IgD-negative memory B cell (primary cell): ENCODE measurements around the gene ATXN3L. TPM values are rescaled to one million over a fixed set of nuclear protein-coding genes. Genes with fewer than 3 reads are reported as not detected.

Experiments used
- H3K27ac Mint-ChIP-seq, 3 donors: one replicate each; pipeline ENCODE4 v1.8.0; 2020 to 2022; ENCODE audit warnings: mild to moderate bottlenecking in 3 of 3, mixed read lengths in 3 of 3, moderate library complexity in 1 of 3
- H3K27me3 Mint-ChIP-seq: one replicate; pipeline ENCODE4 v1.8.0; 2021; ENCODE audit warnings: mixed read lengths
- H3K36me3 Mint-ChIP-seq: one replicate; pipeline ENCODE4 v1.8.0; 2020; ENCODE audit warnings: mild to moderate bottlenecking, mixed read lengths
- H3K4me1 Mint-ChIP-seq, 3 donors: one replicate each; pipeline ENCODE4 v1.8.0; 2020 to 2022; ENCODE audit warnings: mixed read lengths in 3 of 3, mild to moderate bottlenecking in 1 of 3
- H3K4me3 Mint-ChIP-seq, 4 donors: one replicate each; pipeline ENCODE4 v1.8.0; 2020 to 2022; ENCODE audit warnings: mild to moderate bottlenecking in 4 of 4, mixed read lengths in 4 of 4, moderate library complexity in 3 of 4
- H3K9me3 Mint-ChIP-seq, 3 donors: one replicate each; pipeline ENCODE4 v1.8.0; 2020 to 2021; ENCODE audit warnings: mixed read lengths in 3 of 3, mild to moderate bottlenecking in 1 of 3
- polyA plus RNA-seq: library from polyadenylated mRNA; unstranded; fragments of 300-500 nt; fragmentation: Illumina TruSeq; gene quantifications from one replicate; pipeline ENCODE4 v1.2.3, GENCODE V29; 2021

The ATXN3L gene
- not detected for polyA plus RNA-seq

DNA sequence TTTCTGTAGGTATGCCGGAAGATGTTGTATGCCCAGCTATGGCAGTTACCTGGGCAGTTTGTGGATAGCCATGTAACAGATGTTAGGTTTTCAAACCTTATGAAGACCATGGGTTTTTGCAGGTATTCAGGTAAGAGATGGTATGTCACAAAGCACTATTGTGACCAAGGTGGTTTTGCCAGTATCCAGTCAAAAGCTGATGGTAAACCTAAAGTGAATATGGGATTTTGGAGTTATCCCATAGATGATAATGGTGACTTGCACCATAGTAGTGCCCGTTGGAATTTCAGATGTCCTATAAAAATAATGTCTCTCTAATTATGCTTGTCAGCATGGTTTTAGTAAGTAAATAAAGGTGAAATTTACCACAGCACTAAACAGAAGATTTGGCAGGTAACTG lies at the start of gene ATXN3L:
Gene ATXN3L, minus strand, starts transcription at position 101 of the 400 bp plus-strand sequence. CDS start 119 bp downstream, outside the sequence.
- H3K9me3 Mint-ChIP-seq, result peaks cover 0 to 6% (median 5%) of the 10 kb centered on the region in 3 donors
- no peaks in the 10 kb centered on the region for H3K36me3 Mint-ChIP-seq
- H3K4me3 Mint-ChIP-seq, result no peak within 1 kb of the TSS
- no peaks in the 10 kb centered on the region for H3K4me1 Mint-ChIP-seq
- H3K27me3 Mint-ChIP-seq, result peaks cover 4% of the 10 kb centered on the region
- no peak within 1 kb of the TSS for H3K27ac Mint-ChIP-seq

DNA sequence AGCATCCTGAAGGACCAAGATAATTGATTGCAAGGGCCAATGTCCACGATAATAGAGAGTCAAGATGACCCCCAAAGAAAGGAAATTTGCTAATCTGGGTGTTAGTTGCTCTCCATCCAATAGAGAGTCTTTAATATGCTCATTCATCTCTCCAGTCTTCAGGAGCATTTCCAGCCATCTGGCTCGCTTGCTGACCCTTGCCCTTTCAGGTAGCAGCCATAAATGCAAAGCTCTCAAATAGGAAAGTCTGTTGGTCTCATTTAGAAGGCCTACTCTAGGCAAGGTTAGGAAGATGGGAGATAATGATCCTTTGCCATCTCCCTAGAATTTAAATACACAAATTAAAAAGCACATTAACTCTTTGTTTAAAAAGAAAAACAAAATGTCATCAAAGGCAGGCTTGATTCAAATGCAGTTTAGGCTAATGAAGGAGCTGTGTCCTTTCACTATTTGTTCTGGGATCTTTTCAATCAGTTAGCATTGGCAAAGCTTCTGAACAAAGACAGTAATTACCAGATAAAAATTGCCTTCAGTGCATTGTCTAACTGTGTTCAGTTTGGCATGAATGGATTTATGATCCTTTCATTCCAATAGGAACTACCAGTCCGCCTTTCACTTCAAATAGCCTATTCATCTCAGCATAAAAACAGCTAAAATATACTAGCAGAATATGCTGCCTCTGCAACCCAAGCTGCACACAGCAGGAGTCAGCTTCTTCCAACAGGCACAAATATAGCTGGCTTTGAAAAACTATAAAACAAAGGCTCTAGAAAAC lies 49.6 kb upstream of the ATXN3L start:
- H3K27me3 Mint-ChIP-seq, result peaks cover 8% of the 10 kb centered on the region
- H3K36me3 Mint-ChIP-seq, result no peaks in the 10 kb centered on the region
- no peak overlapping the region for H3K4me3 Mint-ChIP-seq
- peaks cover 0 to 8% (median 0%) of the 10 kb centered on the region in 3 donors for H3K9me3 Mint-ChIP-seq
- H3K27ac Mint-ChIP-seq, result no peak overlapping the region
- peaks cover 0 to 6% (median 3%) of the 10 kb centered on the region in 3 donors for H3K4me1 Mint-ChIP-seq

DNA sequence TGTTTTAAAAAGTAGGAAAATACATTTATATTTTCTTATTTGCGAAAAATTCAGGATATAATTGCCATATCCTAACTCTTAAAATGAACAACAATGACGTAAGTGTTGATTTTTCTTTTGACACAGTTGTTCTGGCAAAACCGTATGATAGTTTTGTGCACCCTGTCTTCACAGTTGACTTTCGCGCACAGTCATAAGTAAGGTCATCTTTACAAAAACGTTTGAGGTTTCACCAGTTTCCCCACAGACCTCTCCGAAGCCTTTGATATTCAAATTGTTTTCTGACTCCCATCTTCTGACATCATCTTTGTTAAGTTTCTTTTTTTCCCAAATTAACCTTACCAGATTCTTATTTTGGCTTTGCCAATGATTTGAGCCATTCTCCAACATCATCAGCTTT lies 48.1 kb upstream of the ATXN3L start:
- H3K4me3 Mint-ChIP-seq, result no peak overlapping the region
- H3K27ac Mint-ChIP-seq, result no peak overlapping the region
- H3K9me3 Mint-ChIP-seq, result peaks cover 0 to 8% (median 0%) of the 10 kb centered on the region in 3 donors
- peaks cover 0 to 5% (median 1%) of the 10 kb centered on the region in 3 donors for H3K4me1 Mint-ChIP-seq
- no peaks in the 10 kb centered on the region for H3K36me3 Mint-ChIP-seq
- peaks cover 5% of the 10 kb centered on the region for H3K27me3 Mint-ChIP-seq

DNA sequence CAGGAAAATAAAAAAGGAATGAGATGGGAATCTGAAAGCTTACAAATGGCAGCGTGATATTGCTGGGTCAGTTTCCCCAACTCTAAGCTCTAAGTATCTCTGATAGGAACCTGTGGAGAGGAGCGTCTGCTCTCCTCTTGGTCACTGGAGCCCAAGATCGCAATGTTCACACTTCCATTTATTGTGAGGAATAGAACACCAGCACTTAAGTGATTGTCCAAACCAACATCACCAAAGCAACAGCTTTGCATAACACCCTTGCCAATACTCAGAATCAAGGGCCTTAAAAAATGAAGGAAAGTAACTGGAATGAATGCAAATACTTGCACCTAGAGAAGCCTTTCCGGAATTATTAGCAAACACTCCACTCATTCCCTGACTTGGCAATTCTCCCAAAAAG lies 46.8 kb upstream of the ATXN3L start:
- H3K27me3 Mint-ChIP-seq, result no peaks in the 10 kb centered on the region
- H3K36me3 Mint-ChIP-seq, result no peaks in the 10 kb centered on the region

DNA sequence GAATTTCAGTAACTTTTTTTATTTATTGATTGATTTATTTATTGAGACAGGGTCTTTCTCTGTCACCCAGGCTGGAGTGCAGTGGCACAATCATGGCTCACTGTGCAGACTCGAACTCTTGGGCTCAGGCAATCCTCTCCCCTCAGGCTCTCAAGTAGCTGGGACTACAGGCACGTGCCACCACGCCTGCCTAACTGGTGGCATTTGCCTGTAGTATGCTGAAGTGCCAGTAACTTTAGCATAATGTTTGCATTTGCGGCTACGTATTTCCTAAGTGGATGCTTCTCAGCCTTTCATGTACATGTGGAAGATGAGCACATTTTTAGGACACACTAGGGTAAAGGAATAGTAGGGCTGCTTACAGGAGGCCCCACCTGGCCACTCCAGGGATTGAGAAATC lies 45.3 kb upstream of the ATXN3L start:
- H3K9me3 Mint-ChIP-seq, result peaks cover 0 to 2% (median 0%) of the 10 kb centered on the region in 3 donors
- no peak overlapping the region for H3K27ac Mint-ChIP-seq
- H3K27me3 Mint-ChIP-seq, result peaks cover 2% of the 10 kb centered on the region
- H3K4me3 Mint-ChIP-seq, result no peak overlapping the region
- no peaks in the 10 kb centered on the region for H3K36me3 Mint-ChIP-seq
- H3K4me1 Mint-ChIP-seq, result peaks cover 0 to 6% (median 0%) of the 10 kb centered on the region in 3 donors

More for the DNA sequence above, 46.8 kb upstream of the ATXN3L start:
- Mint-ChIP-seq H3K4me1 (peaks cover 0 to 2% (median 0%) of the 10 kb centered on the region in 3 donors), H3K9me3 (peaks cover 0 to 6% (median 0%) of the 10 kb centered on the region in 3 donors), H3K4me3 (no peak overlapping the region), H3K27ac (no peak overlapping the region)

DNA sequence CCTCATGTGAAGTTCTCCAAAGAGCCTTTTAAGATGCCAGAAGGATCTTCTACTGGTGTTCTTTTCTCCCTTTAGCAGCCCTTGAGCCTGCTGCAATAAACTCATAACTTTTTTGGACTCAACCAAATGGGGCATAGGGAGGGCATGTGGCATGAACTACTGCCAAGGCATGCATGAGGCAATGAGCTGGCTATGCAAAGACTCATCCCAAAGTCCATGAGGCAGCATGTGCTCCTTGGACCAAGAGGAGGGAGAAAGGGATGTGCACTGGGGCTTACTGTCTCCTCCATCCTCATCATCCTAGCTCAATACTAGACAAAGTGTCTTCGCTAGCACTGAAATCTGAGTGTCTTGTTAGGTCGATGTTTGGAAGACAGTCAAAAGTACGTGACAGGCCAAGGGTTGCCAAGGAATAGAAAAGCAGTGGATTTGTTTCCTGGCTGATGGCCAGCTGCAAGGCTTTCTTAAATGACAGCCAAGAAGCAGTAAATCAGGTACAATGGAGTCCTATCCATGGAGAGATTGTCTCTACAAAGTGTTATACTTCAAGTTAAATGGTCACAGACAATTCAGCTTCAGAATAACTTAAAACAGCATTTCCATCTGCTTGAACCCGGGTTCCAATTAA lies 44.5 kb upstream of the ATXN3L start:
- peaks cover 2% of the 10 kb centered on the region for H3K27me3 Mint-ChIP-seq
- H3K4me1 Mint-ChIP-seq, result peaks cover 0 to 8% (median 0%) of the 10 kb centered on the region in 3 donors
- H3K27ac Mint-ChIP-seq, result peak overlapping the region in 1 of 3 donors; percentile 16
- no peak overlapping the region for H3K4me3 Mint-ChIP-seq
- no peaks in the 10 kb centered on the region for H3K36me3 Mint-ChIP-seq
- peaks cover 0 to 2% (median 0%) of the 10 kb centered on the region in 3 donors for H3K9me3 Mint-ChIP-seq

DNA sequence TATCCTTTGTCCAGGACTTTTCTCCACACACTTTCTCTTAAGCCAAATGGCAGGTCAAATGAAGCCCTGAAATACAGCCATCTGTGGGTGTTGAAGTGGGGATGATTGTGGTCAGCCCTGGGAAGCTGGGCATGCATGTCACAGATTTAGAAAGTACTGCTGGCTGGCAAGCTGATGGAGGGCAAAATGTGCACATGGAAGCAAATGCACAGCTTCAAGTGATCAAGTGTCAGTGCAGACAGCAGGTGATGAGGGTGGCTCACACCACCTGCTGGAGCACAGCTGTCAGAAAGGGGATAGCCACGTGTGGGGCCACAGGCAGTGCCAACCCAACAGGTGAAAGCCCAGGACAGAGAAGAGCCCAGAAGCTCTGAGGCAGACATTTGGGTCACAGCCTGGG lies 40.3 kb upstream of the ATXN3L start:
- H3K4me3 Mint-ChIP-seq, result peak overlapping the region in 1 of 4 donors; percentile 12
- H3K27ac Mint-ChIP-seq, result no peak overlapping the region
- peaks cover 0 to 2% (median 0%) of the 10 kb centered on the region in 3 donors for H3K9me3 Mint-ChIP-seq
- H3K36me3 Mint-ChIP-seq, result no peaks in the 10 kb centered on the region
- peaks cover 2% of the 10 kb centered on the region for H3K27me3 Mint-ChIP-seq
- peaks cover 0 to 6% (median 0%) of the 10 kb centered on the region in 3 donors for H3K4me1 Mint-ChIP-seq

DNA sequence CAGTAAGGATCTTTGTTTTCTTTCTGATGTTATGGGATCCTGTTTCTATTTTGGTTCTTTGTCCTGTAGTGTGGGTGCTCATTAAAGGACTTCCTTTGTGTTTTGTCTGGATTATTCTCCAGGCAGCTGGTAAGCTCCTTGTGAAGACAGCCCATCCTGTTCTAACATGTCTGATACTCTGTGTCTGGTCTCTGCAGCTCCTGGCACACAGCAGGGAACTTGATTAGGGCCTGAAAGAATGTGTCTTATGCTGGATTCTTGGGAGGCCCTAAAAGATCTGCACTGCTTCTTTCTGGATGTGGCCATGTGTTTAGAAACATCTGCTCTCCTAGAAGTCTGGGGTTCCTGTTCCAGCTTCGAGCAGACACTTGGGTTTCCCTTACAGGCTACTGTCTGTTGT lies 38.1 kb upstream of the ATXN3L start:
- H3K9me3 Mint-ChIP-seq, result no peaks in the 10 kb centered on the region
- H3K4me1 Mint-ChIP-seq, result peaks cover 0 to 6% (median 0%) of the 10 kb centered on the region in 3 donors
- H3K4me3 Mint-ChIP-seq, result no peak overlapping the region
- no peaks in the 10 kb centered on the region for H3K36me3 Mint-ChIP-seq
- peaks cover 2% of the 10 kb centered on the region for H3K27me3 Mint-ChIP-seq
- H3K27ac Mint-ChIP-seq, result no peak overlapping the region

DNA sequence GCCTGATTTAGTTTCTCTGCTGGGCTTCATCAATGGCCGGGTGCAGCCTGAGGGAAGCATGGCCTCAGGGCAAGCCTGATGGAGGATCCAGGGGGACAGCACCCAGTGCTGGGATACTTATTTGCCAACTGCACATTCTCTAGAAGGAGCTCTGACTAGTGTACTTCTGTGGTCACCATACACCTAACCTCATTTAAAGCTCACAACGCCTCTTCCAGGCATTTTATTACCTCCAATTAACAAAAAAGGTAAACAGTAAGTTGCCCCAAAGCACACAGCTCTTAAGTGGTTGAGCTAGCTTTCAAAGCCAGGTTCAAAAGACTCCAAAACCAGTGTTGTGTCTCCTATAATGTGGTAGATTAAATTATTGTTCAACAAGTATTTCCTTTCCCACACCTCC lies 26.8 kb upstream of the ATXN3L start:
- no peak overlapping the region for H3K4me3 Mint-ChIP-seq
- H3K9me3 Mint-ChIP-seq, result peaks cover 2 to 11% (median 2%) of the 10 kb centered on the region in 3 donors
- H3K4me1 Mint-ChIP-seq, result peaks cover 13 to 23% (median 20%) of the 10 kb centered on the region in 3 donors
- peaks cover 9% of the 10 kb centered on the region for H3K27me3 Mint-ChIP-seq
- no peak overlapping the region for H3K27ac Mint-ChIP-seq
- peaks cover 3% of the 10 kb centered on the region for H3K36me3 Mint-ChIP-seq

DNA sequence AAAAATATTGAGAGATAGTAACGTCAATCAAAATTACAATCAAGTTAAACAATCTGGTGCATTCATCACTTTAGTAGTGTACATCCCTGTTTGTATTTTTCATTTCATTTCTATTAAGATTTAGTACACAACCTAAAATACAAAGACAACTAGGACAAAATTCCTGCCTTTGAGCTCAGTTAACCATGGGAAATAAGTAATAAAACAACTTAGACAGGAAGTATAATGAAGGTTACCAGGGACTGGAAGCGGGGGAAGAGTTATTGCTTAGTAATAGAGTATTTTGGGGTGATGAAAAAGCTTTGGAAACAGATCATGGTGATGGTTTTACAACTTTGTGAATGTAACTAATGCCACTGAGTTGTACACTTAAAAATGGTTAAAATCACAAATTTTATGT lies 25.6 kb upstream of the ATXN3L start:
- H3K27me3 Mint-ChIP-seq, result peaks cover 9% of the 10 kb centered on the region
- H3K36me3 Mint-ChIP-seq, result peaks cover 3% of the 10 kb centered on the region
- peaks cover 2 to 11% (median 2%) of the 10 kb centered on the region in 3 donors for H3K9me3 Mint-ChIP-seq
- H3K4me3 Mint-ChIP-seq, result peak overlapping the region in 2 of 4 donors; percentile 11 to 12
- peak overlapping the region in 1 of 3 donors; percentile 54 for H3K27ac Mint-ChIP-seq
- H3K4me1 Mint-ChIP-seq, result peaks cover 13 to 23% (median 20%) of the 10 kb centered on the region in 3 donors

DNA sequence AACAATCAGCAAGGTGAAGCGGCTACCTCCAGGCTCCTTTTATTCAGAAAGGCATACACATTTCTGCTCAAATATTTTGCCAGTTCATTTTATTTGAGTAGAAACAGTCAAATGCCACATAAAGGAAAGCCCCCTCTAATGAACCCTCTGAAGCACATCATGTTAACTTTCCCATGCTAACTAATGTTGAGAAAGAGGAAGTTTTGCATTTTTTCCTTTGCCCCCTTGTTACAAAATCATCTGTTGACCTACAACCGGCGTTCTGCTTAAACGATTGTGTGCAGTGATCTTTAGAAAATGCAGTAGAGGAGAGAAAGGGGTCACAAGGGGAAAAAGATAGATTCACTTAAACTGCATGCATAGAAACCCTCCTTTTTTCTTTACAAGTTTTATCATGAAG lies 25.2 kb upstream of the ATXN3L start:
- peaks cover 13 to 20% (median 19%) of the 10 kb centered on the region in 3 donors for H3K4me1 Mint-ChIP-seq
- H3K27me3 Mint-ChIP-seq, result peaks cover 9% of the 10 kb centered on the region
- H3K9me3 Mint-ChIP-seq, result peaks cover 2 to 10% (median 2%) of the 10 kb centered on the region in 3 donors
- H3K27ac Mint-ChIP-seq, result peak overlapping the region; percentile 5 to 73 (median 54)
- H3K36me3 Mint-ChIP-seq, result peaks cover 3% of the 10 kb centered on the region
- H3K4me3 Mint-ChIP-seq, result peak overlapping the region in 3 of 4 donors; percentile 11 to 75 (median 69)

DNA sequence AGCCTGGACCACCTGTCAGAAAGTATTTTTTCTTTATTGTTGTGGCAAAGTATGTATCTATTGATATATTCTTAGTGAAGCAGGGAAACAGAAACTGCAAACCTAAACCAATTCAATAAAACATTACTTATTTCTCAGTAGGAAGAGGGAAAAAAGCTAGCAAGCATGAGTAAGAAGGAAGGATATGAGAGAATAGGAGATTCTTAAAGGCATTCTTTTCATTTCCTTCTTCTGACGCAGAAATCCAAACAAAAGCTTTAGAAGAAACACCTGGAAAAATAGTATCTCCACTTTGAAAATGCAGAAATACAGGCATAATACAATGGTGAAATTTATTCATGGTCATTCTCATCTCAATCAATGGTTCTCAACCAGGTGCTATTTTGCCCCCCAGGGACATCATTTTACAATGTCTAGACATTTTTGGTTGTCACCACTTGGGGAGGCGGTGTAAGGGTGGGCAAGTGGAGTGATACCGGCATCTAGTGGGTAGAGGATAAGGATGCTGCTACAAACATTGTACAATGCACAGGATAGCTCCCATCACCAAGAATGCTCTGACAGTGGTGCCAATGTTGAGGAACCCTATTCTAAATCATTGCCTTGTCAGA lies 21.7 kb upstream of the ATXN3L start:
- Mint-ChIP-seq H3K27ac (no peak overlapping the region), H3K4me3 (no peak overlapping the region), H3K27me3 (peaks cover 6% of the 10 kb centered on the region), H3K9me3 (peaks cover 2 to 9% (median 2%) of the 10 kb centered on the region in 3 donors), H3K4me1 (peaks cover 13 to 15% (median 13%) of the 10 kb centered on the region in 3 donors), H3K36me3 (peaks cover 3% of the 10 kb centered on the region)

DNA sequence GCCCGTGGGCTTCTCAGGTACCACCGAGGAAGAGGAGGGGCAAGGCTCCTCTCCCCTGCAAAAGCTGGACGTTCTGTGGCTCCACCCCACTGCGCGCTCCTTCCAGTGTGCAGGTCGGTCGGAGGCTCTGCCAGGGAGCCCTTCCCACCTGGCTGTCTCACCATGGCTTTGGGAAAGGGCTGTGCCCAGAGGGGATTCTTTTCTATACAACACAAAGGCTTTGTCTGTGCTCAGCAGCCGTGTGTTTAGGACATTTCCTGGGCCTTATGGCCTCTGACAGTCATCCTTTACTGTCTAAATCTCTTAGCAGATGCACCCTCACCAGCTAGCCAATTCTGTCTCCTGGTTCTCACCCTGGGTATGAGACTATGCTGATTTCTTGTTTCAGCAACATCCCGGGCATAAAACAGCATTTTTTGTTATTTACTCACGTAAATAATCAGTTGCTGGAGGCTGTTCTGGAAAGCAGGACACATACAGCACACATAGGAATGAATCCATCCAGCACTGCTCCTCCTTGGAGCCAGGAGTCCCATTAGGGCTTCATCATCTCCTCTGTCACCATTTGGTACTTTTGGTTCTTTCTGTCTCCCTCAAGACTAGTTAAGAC lies 20.4 kb upstream of the ATXN3L start:
- H3K27ac Mint-ChIP-seq, result no peak overlapping the region
- peaks cover 6 to 10% (median 8%) of the 10 kb centered on the region in 3 donors for H3K4me1 Mint-ChIP-seq
- H3K4me3 Mint-ChIP-seq, result no peak overlapping the region
- H3K36me3 Mint-ChIP-seq, result peaks cover 3% of the 10 kb centered on the region
- H3K27me3 Mint-ChIP-seq, result peaks cover 1% of the 10 kb centered on the region
- peaks cover 1 to 10% (median 3%) of the 10 kb centered on the region in 3 donors for H3K9me3 Mint-ChIP-seq

DNA sequence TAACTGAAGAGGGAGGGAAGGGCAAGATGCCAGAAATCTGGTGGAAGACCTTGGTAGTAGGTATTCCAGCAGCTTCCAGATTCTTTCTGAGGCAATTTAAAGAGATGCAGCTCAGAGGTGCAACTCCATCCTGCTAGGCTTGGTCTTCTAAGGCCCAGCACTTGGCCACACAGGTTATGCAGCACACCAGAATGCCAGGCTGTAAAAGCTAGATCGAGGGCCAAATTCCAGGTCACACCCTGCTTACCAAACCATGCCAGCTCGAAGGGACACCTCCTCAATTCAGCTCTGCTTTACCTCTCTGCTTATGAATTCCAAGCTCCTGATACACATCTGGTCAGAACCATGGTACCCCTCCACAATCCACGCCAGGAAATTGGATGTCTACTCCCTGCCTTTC lies 19.8 kb upstream of the ATXN3L start:
- Mint-ChIP-seq H3K4me1 (peaks cover 0 to 3% (median 2%) of the 10 kb centered on the region in 3 donors), H3K4me3 (no peak overlapping the region), H3K36me3 (peaks cover 3% of the 10 kb centered on the region), H3K9me3 (peaks cover 1 to 5% (median 3%) of the 10 kb centered on the region in 3 donors), H3K27ac (no peak overlapping the region), H3K27me3 (peaks cover 1% of the 10 kb centered on the region)
